ENCODE data around the gene ZNF682.

DNA sequence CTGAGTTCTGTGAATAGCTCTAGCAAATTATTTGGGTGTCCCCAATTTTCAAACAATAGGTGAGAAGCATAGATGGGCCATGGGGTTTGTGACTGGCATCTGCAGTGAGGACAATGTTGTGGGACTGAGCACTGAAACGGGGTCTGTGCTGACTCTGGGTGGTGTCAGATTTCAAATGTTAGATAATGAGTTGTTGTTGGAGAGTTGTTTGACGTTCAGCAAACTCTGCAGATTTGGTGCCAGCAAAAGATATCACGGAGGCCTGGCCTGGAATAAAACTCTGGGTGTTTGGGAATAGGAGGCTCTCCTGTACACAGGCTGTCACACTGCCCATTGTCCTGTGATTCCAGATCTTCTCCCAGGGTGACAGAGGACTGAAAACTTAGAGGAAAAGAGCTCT, 41.4 kb upstream of the ZNF682 start:
- TF ChIP-seq, protein P1, sequence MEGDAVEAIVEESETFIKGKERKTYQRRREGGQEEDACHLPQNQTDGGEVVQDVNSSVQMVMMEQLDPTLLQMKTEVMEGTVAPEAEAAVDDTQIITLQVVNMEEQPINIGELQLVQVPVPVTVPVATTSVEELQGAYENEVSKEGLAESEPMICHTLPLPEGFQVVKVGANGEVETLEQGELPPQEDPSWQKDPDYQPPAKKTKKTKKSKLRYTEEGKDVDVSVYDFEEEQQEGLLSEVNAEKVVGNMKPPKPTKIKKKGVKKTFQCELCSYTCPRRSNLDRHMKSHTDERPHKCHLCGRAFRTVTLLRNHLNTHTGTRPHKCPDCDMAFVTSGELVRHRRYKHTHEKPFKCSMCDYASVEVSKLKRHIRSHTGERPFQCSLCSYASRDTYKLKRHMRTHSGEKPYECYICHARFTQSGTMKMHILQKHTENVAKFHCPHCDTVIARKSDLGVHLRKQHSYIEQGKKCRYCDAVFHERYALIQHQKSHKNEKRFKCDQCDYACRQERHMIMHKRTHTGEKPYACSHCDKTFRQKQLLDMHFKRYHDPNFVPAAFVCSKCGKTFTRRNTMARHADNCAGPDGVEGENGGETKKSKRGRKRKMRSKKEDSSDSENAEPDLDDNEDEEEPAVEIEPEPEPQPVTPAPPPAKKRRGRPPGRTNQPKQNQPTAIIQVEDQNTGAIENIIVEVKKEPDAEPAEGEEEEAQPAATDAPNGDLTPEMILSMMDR (IDR thresholded peaks at IDR 0.05): no peak
- TF ChIP-seq POLR2A (IDR thresholded peaks at IDR 0.05): no peak

Data from Peyer's patch (tissue), 4 donors.